ENCODE measurements around the gene NT5DC1. TPM values are rescaled to one million over a fixed set of nuclear protein-coding genes. Genes with fewer than 3 reads are reported as not detected.

Gene NT5DC1
- total and polyA plus RNA-seq, 10 of the 15 experiments (the other 5 are each of a cell fraction or from before 2014, with no cell fraction given) = 40.8 to 140 (median 66.8) TPM

DNA sequence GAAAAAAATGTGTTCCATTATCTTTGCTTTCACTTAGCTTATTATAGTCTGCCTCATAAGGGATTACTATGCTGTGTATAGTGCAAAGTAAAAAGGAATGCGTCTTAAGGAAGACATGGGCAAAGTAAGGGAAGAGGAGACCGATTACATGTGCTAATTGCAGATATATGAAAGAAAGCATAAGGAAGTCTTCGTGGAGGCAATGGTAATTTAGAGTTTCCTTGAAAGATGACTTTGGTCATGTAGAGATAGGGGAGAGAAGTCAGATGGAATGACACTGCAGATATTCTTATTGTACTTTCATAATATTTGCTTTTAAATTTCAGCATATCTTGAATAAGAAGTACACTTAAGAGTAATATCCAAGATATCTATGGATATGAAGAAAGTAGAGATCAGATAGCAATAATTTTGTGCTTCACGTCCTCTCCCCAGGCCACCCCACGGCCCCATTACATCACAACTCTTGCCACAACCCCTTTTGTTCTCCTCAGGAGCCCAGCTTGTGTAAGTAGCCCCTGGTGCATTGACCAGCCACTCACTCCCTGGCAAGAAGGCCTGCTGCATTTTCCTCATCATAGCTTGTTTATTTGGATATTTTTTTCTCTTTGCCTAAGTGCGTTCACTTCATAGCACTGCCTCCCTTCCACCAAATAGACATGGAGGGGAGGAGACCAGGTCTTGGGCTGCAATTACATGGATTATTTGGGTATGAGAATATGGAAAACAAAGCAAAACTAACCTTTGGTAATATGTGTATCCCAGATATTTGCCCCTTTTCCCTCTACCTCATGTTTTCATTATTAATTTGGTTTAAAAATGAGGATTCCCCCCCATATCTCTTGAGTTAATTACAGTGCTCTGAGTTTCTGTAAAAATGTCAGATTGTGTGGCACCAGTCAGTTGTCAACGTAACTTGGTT is 56.0 kb downstream of the NT5DC1 start:
- whole genome bisulfite sequencing (ENCODE audit: insufficient coverage, insufficient replicate concordance, low lambda C conversion rate, missing lambda C conversion rate) = 90% methylated on average over 7 of the region's 7 CpGs
- Histone ChIP-seq H3K79me2 (ENCODE audit: control insufficient read depth, insufficient read depth, low read length) (no peaks in the 10 kb centered on the region), H3K27ac (ENCODE audit: control insufficient read depth, insufficient read depth) (no peak overlapping the region), H3K4me3 (no peak overlapping the region), H3K9me3 (replicated peaks; ENCODE audit: control insufficient read depth, insufficient read depth, low read length) (no peaks in the 10 kb centered on the region; the same call in 2 of the 3 replicates), H3K4me1 (ENCODE audit: control insufficient read depth, insufficient read depth, low read length) (no peaks in the 10 kb centered on the region), H3K4me2 (ENCODE audit: control insufficient read depth, insufficient read depth) (no peak overlapping the region), H3K36me3 (ENCODE audit: control insufficient read depth in 2 of 2, insufficient read depth in 2 of 2, low read length in 1 of 2) (no peaks in the 10 kb centered on the region), H2AFZ (ENCODE audit: control insufficient read depth, low read depth, low read length) (no peak overlapping the region), H3K9ac (ENCODE audit: control insufficient read depth, insufficient read depth, low read length) (no peak overlapping the region), H4K20me1 (ENCODE audit: control insufficient read depth, insufficient read depth) (no peaks in the 10 kb centered on the region), H3K27me3 (replicated peaks in 1 of 2; ENCODE audit: control insufficient read depth in 2 of 2, insufficient read depth in 2 of 2, low read length in 1 of 2) (no peaks in the 10 kb centered on the region)
- intact Hi-C loops (cut with micrococcal nuclease; ENCODE audit: unreplicated experiment) = no loop called here
- CTCF ChIA-PET = interaction anchor here (0.7 to 2.2 kb wide), 2 partner anchors 44 to 1223 kb away, joined by 3 to 10 read pairs; no protein-coding TSS in a partner anchor
- BruUV-seq (replicated peaks) = no TSS peak
- FAIRE-seq (no peak), DNase-seq (ENCODE audit: low read depth, low spot score) (no peak), ATAC-seq (no peak)
- RAD21 ChIA-PET (ENCODE audit: unreplicated experiment) = interaction anchor here (1.2 kb wide), 1 partner anchor 148 kb away, joined by 3 read pairs; no protein-coding TSS in a partner anchor
- POLR2A ChIA-PET = no interaction called here
- SMC1A ChIA-PET (ENCODE audit: uncharacterized antibody, unreplicated experiment) = interaction anchor here (1.8 kb wide), 1 partner anchor 9 kb away, joined by 4 read pairs; no protein-coding TSS in a partner anchor
- in situ Hi-C loops (cut with MboI) = no loop called here
- TF ChIP-seq ZSCAN29 (IDR thresholded peaks at IDR 0.05) (no peak), CEBPZ (IDR thresholded peaks at IDR 0.05; ENCODE audit: low read depth, low read length) (no peak), SREBF2 (IDR thresholded peaks at IDR 0.05; ENCODE audit: low read length) (no peak), SPI1 (IDR thresholded peaks at IDR 0.05; ENCODE audit: borderline replicate concordance, insufficient read depth, low read depth, low read length) (no peak), ZNF207 (IDR thresholded peaks at IDR 0.05; ENCODE audit: borderline replicate concordance) (no peak), POLR2AphosphoS2 (IDR thresholded peaks at IDR 0.05; ENCODE audit: low read depth, low read length) (no peak), ATF7 (IDR thresholded peaks at IDR 0.05; ENCODE audit: low read depth) (no peak), ZNF384 (IDR thresholded peaks at IDR 0.05; ENCODE audit: borderline replicate concordance, low read depth, low read length) (no peak), RUNX3 (IDR thresholded peaks at IDR 0.05; ENCODE audit: low read length) (no peak), BCLAF1 (IDR thresholded peaks at IDR 0.05) (no peak), RFX5 (IDR thresholded peaks at IDR 0.05; ENCODE audit: low read depth, low read length) (no peak), IRF5 (IDR thresholded peaks at IDR 0.05; ENCODE audit: borderline replicate concordance) (no peak), CBFB (IDR thresholded peaks at IDR 0.05; ENCODE audit: low read depth) (no peak)
- TF ChIP-seq, protein P1, sequence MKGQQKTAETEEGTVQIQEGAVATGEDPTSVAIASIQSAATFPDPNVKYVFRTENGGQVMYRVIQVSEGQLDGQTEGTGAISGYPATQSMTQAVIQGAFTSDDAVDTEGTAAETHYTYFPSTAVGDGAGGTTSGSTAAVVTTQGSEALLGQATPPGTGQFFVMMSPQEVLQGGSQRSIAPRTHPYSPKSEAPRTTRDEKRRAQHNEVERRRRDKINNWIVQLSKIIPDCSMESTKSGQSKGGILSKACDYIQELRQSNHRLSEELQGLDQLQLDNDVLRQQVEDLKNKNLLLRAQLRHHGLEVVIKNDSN (IDR thresholded peaks at IDR 0.05; ENCODE audit: borderline replicate concordance, extremely low read length, insufficient read depth, low read depth, low read length) = no peak

Data from GM12878 (cell line).